ENCODE results near the gene ELAVL3. TPM values are rescaled to one million over a fixed set of nuclear protein-coding genes. Genes with fewer than 3 reads are reported as not detected.
A peak's percentile ranks its signal among the peaks of the same experiment; 100 is the strongest.

The ELAVL3 gene
- total and polyA plus RNA-seq, 2 of the 8 experiments (the other 6 are each of a cell fraction or from before 2014, with no cell fraction given), result 0.80 to 1.0 TPM

Small RNA genes lying within 50 kb of the gene (microRNA-seq; reads per million reads assigned to microRNA genes)
- 0.46 to 1.2 reads per million in 2 experiments for gene MIR7974 (ENCODE audit: borderline microRNAs expressed in 2 of 2, borderline number of aligned reads in 2 of 2, borderline replicate concordance in 1 of 2)

Small RNA genes lying within 50 kb of the gene (small RNA-seq; reads per million reads assigned to genes)
- 2,153 reads per million, percentile 100 among the genes with 10 or more reads in this experiment for gene MIR7974 (ENCODE audit: insufficient read depth)
- not detected for gene RF00019 (ENCODE audit: insufficient read depth)
- gene RN7SL833P (ENCODE audit: insufficient read depth), result not detected

Other genes starting within 250 kb of the ELAVL3 start
- gene ANGPTL8, start 241.4 kb downstream of the ELAVL3 start, total RNA-seq (2021; fragmentation: NEBNext Ultra II Directional; extraction: Animal tissue kit (Norgen Biotek cat#: 25700)), result not detected in 2 replicates
- gene ANGPTL8, start 241.4 kb downstream of the ELAVL3 start, polyA plus RNA-seq (2011; rRNA removed), result not detected in 2 replicates
- gene DOCK6, start 218.5 kb downstream of the ELAVL3 start, total RNA-seq (2021; fragmentation: NEBNext Ultra II Directional; extraction: Animal tissue kit (Norgen Biotek cat#: 25700)), result 44.1 and 54.7 TPM in 2 replicates
- gene DOCK6, start 218.5 kb downstream of the ELAVL3 start, polyA plus RNA-seq (2011; rRNA removed), result 25.5 and 48.4 TPM in 2 replicates
- gene TSPAN16, start 184.9 kb downstream of the ELAVL3 start, total RNA-seq (2021; fragmentation: NEBNext Ultra II Directional; extraction: Animal tissue kit (Norgen Biotek cat#: 25700)), result not detected in 2 replicates
- not detected in 2 replicates for gene TSPAN16, start 184.9 kb downstream of the ELAVL3 start, polyA plus RNA-seq (2011; rRNA removed)
- gene RAB3D, start 141.4 kb downstream of the ELAVL3 start, total RNA-seq (2021; fragmentation: NEBNext Ultra II Directional; extraction: Animal tissue kit (Norgen Biotek cat#: 25700)), result 23.8 and 24.4 TPM in 2 replicates
- 17.8 and 23.3 TPM in 2 replicates for gene RAB3D, start 141.4 kb downstream of the ELAVL3 start, polyA plus RNA-seq (2011; rRNA removed)
- 73.5 and 78.2 TPM in 2 replicates for gene TMEM205, start 134.8 kb downstream of the ELAVL3 start, total RNA-seq (2021; fragmentation: NEBNext Ultra II Directional; extraction: Animal tissue kit (Norgen Biotek cat#: 25700))
- 423 and 441 TPM in 2 replicates for gene TMEM205, start 134.8 kb downstream of the ELAVL3 start, polyA plus RNA-seq (2011; rRNA removed)
- gene CCDC159, start 134.5 kb downstream of the ELAVL3 start, total RNA-seq (2021; fragmentation: NEBNext Ultra II Directional; extraction: Animal tissue kit (Norgen Biotek cat#: 25700)), result 4.0 and 5.5 TPM in 2 replicates
- 5.4 and 7.1 TPM in 2 replicates for gene CCDC159, start 134.5 kb downstream of the ELAVL3 start, polyA plus RNA-seq (2011; rRNA removed)
- gene PLPPR2, start 125.6 kb downstream of the ELAVL3 start, total RNA-seq (2021; fragmentation: NEBNext Ultra II Directional; extraction: Animal tissue kit (Norgen Biotek cat#: 25700)), result 9.5 and 11.7 TPM in 2 replicates
- gene PLPPR2, start 125.6 kb downstream of the ELAVL3 start, polyA plus RNA-seq (2011; rRNA removed), result 7.2 and 14.9 TPM in 2 replicates
- 3.1 and 3.2 TPM in 2 replicates for gene SWSAP1, start 106.4 kb downstream of the ELAVL3 start, total RNA-seq (2021; fragmentation: NEBNext Ultra II Directional; extraction: Animal tissue kit (Norgen Biotek cat#: 25700))
- gene SWSAP1, start 106.4 kb downstream of the ELAVL3 start, polyA plus RNA-seq (2011; rRNA removed), result 5.1 and 5.2 TPM in 2 replicates
- 13.1 and 13.9 TPM in 2 replicates for gene EPOR, start 96.7 kb downstream of the ELAVL3 start, total RNA-seq (2021; fragmentation: NEBNext Ultra II Directional; extraction: Animal tissue kit (Norgen Biotek cat#: 25700))
- gene EPOR, start 96.7 kb downstream of the ELAVL3 start, polyA plus RNA-seq (2011; rRNA removed), result 23.4 and 32.3 TPM in 2 replicates
- gene RGL3, start 61.7 kb downstream of the ELAVL3 start, total RNA-seq (2021; fragmentation: NEBNext Ultra II Directional; extraction: Animal tissue kit (Norgen Biotek cat#: 25700)), result 40.9 and 47.8 TPM in 2 replicates
- gene RGL3, start 61.7 kb downstream of the ELAVL3 start, polyA plus RNA-seq (2011; rRNA removed), result 36.9 and 78.7 TPM in 2 replicates
- 1.6 and 2.2 TPM in 2 replicates for gene ODAD3, start 45.9 kb downstream of the ELAVL3 start, total RNA-seq (2021; fragmentation: NEBNext Ultra II Directional; extraction: Animal tissue kit (Norgen Biotek cat#: 25700))
- 2.1 and 4.4 TPM in 2 replicates for gene ODAD3, start 45.9 kb downstream of the ELAVL3 start, polyA plus RNA-seq (2011; rRNA removed)
- gene PRKCSH, start 45.4 kb downstream of the ELAVL3 start, total RNA-seq (2021; fragmentation: NEBNext Ultra II Directional; extraction: Animal tissue kit (Norgen Biotek cat#: 25700)), result 337 and 341 TPM in 2 replicates
- gene PRKCSH, start 45.4 kb downstream of the ELAVL3 start, polyA plus RNA-seq (2011; rRNA removed), result 97.2 and 267 TPM in 2 replicates
- 7.9 and 9.5 TPM in 2 replicates for gene ZNF653, start 24.8 kb upstream of the ELAVL3 start, total RNA-seq (2021; fragmentation: NEBNext Ultra II Directional; extraction: Animal tissue kit (Norgen Biotek cat#: 25700))
- 7.0 and 13.0 TPM in 2 replicates for gene ZNF653, start 24.8 kb upstream of the ELAVL3 start, polyA plus RNA-seq (2011; rRNA removed)
- 53.5 and 55.7 TPM in 2 replicates for gene ECSIT, start 48.1 kb upstream of the ELAVL3 start, total RNA-seq (2021; fragmentation: NEBNext Ultra II Directional; extraction: Animal tissue kit (Norgen Biotek cat#: 25700))
- 74.1 and 118 TPM in 2 replicates for gene ECSIT, start 48.1 kb upstream of the ELAVL3 start, polyA plus RNA-seq (2011; rRNA removed)
- 29.8 and 32.4 TPM in 2 replicates for gene CNN1, start 57.8 kb upstream of the ELAVL3 start, total RNA-seq (2021; fragmentation: NEBNext Ultra II Directional; extraction: Animal tissue kit (Norgen Biotek cat#: 25700))
- gene CNN1, start 57.8 kb upstream of the ELAVL3 start, polyA plus RNA-seq (2011; rRNA removed), result 50.8 and 62.8 TPM in 2 replicates
- 84.2 and 88.4 TPM in 2 replicates for gene ELOF1, start 78.2 kb upstream of the ELAVL3 start, total RNA-seq (2021; fragmentation: NEBNext Ultra II Directional; extraction: Animal tissue kit (Norgen Biotek cat#: 25700))
- 101 and 160 TPM in 2 replicates for gene ELOF1, start 78.2 kb upstream of the ELAVL3 start, polyA plus RNA-seq (2011; rRNA removed)
- 8.3 and 9.0 TPM in 2 replicates for gene ACP5, start 96.6 kb upstream of the ELAVL3 start, total RNA-seq (2021; fragmentation: NEBNext Ultra II Directional; extraction: Animal tissue kit (Norgen Biotek cat#: 25700))
- gene ACP5, start 96.6 kb upstream of the ELAVL3 start, polyA plus RNA-seq (2011; rRNA removed), result 14.3 and 16.5 TPM in 2 replicates
- 13.7 and 15.8 TPM in 2 replicates for gene ZNF627, start 116.4 kb upstream of the ELAVL3 start, total RNA-seq (2021; fragmentation: NEBNext Ultra II Directional; extraction: Animal tissue kit (Norgen Biotek cat#: 25700))
- gene ZNF627, start 116.4 kb upstream of the ELAVL3 start, polyA plus RNA-seq (2011; rRNA removed), result 5.4 and 7.2 TPM in 2 replicates